HG02678 (cell line): ENCODE measurements around the gene BCL2L2.
A peak's percentile ranks its signal among the peaks of the same experiment; 100 is the strongest.

ENCODE experiments used
- ATAC-seq: cut with Tn5 transposase; IDR thresholded peaks from one replicate; pipeline ENCODE4 v1.9.1; 2021; ENCODE audit warnings: mild to moderate bottlenecking, moderate library complexity; ENCODE audit not compliant: unreplicated experiment

BCL2L2 gene

GRCh38 chr14:23299211-23299957, 7.2 kb upstream of the BCL2L2 start:
- ATAC-seq: no peak

- no peak for ATAC-seq
Measured at GRCh38 chr14:23299986-23300686, 6.5 kb upstream of the BCL2L2 start.

DNA sequence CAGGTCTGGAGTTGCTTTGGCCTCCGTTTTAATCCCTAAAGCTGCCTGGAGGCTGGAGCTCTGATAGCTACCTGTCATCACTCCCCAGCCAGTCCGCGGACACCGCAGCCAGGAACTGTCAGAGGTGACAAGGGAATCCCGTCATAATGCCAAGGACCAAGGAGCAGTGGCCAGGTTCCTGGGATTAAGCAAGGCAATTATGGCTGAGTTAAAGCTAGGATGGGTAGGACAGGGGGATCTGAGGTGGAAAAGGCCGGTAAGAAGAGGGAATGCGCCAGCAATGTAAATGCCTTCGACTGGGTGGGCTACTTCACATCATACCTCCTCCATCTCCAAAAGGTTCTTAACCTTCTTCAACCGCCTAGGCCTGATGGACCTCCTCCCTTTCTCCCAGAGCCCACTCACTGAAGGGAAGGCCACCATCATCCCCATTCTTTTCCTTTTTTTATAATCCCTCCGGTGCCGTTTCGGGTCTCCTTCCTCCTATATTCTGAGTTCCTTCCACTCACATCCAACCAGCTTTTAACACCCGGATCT, 5.9 kb upstream of the BCL2L2 start:
- no peak for ATAC-seq

DNA sequence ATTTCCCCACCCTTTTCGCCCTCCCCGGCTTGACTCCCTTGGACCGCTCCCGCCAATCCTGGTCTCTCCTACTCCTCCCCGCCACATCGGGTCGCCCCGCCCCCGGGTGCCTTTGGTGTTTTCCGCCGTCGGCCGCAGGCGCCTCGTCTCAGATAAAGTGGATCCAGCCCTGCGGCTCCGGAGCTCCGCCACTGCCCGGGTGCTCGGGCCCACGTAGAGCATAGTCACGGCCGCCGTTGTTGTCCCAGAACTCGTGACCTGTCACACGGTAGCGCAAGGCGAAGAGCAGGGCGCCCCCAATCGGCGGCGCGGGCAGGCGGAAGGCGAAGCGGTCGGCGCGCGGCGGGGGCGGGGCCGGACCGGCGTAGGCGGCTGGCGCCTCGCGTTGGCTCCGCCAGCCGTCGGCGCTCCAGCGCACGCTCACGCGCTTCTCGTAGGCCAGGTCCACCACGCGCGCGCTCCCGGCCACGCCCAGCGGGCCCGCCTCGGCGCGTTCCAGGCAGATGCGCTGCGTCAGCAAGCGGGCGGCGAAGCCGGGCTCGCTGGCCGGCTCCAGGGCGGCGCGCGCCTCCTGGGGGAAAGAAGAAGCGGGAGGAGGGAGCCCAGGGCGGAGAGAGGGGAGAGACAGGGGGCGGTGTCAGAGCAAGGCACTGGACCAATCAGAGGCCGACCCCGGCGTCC, 5.2 kb upstream of the BCL2L2 start:
- ATAC-seq: peak; percentile 79

DNA sequence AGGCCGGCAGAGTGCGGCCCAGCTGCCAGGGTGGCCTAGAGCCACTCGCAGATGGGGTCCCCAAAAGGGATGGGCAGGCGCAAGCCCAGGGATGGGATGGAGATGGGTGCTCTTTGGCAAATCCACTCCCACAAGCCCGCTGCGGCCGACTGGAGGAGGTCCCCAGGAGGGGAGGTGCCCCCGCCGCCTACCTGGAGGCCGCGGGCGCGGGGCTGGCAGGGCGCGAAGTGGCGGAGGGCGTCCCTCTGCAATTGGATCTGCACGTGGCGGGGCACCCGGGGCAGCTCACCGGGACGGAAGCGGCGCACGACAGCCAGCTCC, 4.7 kb upstream of the BCL2L2 start:
- peak; percentile 9 for ATAC-seq

- peak; percentile 34 for ATAC-seq
Measured at GRCh38 chr14:23302290-23303225, 4.1 kb upstream of the BCL2L2 start, which contains the start of gene PPP1R3E. Gene PPP1R3E, minus strand, starts transcription at chr14:23302859. Its CDS starts 283 bp downstream, at chr14:23302576.

- no peak for ATAC-seq
Measured at GRCh38 chr14:23307146-23307530, 505 bp downstream of the BCL2L2 start.

- no peak for ATAC-seq
Measured at GRCh38 chr14:23307687-23308644, 1.3 kb downstream of the BCL2L2 start.

DNA sequence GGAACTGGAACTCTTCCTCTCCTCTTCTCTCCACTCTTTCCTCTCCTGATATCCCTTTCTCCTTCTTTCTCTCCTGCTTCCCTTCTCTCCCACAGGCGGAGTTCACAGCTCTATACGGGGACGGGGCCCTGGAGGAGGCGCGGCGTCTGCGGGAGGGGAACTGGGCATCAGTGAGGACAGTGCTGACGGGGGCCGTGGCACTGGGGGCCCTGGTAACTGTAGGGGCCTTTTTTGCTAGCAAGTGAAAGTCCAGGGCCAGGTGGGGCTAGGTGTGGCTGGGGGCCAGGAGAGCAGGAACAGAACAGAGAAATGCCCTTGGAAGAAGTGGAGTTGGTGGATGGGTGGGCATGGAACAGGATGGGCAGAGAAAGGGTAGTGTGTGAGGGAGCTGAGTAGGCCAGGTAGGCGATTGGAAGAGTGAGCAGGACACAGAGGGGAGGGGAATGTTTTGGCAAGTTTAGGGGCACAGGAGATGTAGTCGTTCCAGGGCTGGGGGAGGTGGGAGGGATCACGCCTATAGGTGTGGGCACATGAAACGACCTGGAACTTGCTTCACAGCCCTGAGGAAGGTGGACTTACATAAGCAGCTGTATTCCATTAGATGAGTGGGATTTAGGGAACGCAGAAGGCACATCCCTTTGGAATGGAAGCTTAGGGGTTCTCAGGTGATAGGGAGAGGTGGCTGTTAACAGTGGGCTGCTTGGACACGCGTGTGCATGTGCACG, 2.2 kb downstream of the BCL2L2 start:
- ATAC-seq: no peak

DNA sequence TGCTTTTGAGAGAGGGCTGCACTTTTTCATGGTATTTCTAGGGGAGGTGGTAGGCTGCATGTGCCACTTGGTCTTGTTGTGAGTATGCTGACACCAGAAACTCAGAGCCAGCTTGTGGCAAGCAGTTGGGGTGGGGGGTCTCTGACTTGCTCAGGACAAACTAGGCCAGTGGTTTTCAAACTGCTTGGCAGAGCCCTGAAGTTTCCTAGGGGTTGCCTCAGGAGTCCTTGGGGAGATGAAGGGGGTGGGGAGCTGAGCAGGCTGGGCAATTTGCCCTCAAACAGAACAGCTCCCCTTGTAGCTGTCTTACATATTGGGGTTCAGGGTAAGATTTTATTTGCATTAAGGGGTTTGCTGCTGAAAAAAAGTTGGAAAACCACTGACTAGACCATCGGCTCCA, 3.9 kb downstream of the BCL2L2 start:
- ATAC-seq: no peak

- no peak for ATAC-seq
Measured at GRCh38 chr14:23316300-23316699, 9.7 kb downstream of the BCL2L2 start.

- no peak for ATAC-seq
Measured at GRCh38 chr14:23319746-23320583, 13.3 kb downstream of the BCL2L2 start.

DNA sequence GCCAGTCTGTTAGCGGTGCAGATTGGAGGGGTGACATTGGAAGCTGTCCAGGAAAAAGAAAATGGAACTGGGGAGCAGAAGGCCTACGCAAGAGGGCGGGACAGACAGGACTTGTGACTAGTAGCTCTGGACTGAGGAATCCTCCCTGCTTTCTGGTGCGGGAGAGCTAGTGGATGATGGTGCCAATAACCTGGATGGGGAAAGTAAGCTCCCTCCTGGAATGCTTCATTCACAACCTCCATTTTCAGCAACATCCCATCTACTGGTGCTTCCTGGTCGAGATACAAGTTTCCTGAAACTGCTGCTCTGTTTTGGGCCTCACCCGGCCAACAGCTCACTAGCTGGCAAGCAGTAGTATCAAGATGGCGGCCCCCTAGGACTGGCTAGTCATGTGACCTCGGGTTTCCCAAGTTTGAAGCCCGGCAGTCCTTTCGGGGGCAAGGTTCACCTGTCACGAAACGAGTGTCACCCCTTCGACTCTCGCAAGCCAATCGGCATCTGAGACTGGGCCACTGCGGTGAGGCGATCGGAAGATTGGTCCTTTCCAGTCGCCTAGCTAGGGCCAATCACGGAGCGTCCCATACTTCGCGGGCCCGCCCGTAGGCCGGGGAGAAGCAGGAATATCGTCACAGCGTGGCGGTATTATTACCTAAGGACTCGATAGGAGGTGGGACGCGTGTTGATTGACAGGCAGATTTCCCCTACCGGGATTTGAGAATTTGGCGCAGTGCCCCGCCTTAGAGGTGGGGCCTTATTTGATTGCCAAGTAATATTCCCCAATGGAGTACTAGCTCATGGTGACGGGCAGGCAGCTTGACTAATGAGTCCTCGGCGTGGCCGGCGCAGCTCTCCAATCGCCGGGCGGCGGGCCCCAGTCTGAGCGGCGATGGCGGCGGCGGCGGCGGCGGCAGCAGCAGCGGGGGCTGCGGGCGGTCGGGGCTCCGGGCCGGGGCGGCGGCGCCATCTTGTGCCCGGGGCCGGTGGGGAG, 14.2 kb downstream of the BCL2L2 start, which contains the start of gene PABPN1:
TSS of gene PABPN1 (plus strand) at position 874 of the 988 bp plus-strand sequence. CDS start at position 887, 13 bp downstream.
- peak; percentile 86 for ATAC-seq

- ATAC-seq: peak; percentile 11
Measured at GRCh38 chr14:23321572-23322547, 15.2 kb downstream of the BCL2L2 start.
